Measurements from ENCODE around the gene CAMTA1. TPM values are rescaled to one million over a fixed set of nuclear protein-coding genes. Genes with fewer than 3 reads are reported as not detected.

The CAMTA1 gene
- total RNA-seq, 1 donor from 2014 or later: 99.0 TPM

- H3K36me3 Mint-ChIP-seq (ENCODE audit: insufficient read depth): no peaks in the 10 kb centered on the region
- TF ChIP-seq CTCF (IDR thresholded peaks at IDR 0.05; ENCODE audit: unreplicated experiment): no peak
- H3K4me1 Mint-ChIP-seq (ENCODE audit: low read depth): peaks cover 4% of the 10 kb centered on the region
- no peaks in the 10 kb centered on the region for H3K9me3 Mint-ChIP-seq (ENCODE audit: low read depth)
- DNase-seq (ENCODE audit: low spot score, unreplicated experiment): no peak
- H3K27me3 Mint-ChIP-seq: no peaks in the 10 kb centered on the region
- no peak overlapping the region for H3K4me3 Mint-ChIP-seq (ENCODE audit: low read depth)
- H3K27ac Mint-ChIP-seq: no peak overlapping the region
Observed at GRCh38 chr1:7767176-7767575, 981.9 kb downstream of the CAMTA1 start.

GRCh38 chr1:7768583-7768982 is 983.3 kb downstream of the CAMTA1 start:
- no peak for DNase-seq (ENCODE audit: low spot score, unreplicated experiment)
- Mint-ChIP-seq H3K4me1 (ENCODE audit: low read depth) (peaks cover 7% of the 10 kb centered on the region), H3K4me3 (ENCODE audit: low read depth) (no peak overlapping the region), H3K27ac (no peak overlapping the region), H3K27me3 (no peaks in the 10 kb centered on the region), H3K36me3 (ENCODE audit: insufficient read depth) (no peaks in the 10 kb centered on the region), H3K9me3 (ENCODE audit: low read depth) (no peaks in the 10 kb centered on the region)
- no peak for TF ChIP-seq CTCF (IDR thresholded peaks at IDR 0.05; ENCODE audit: unreplicated experiment)

GRCh38 chr1:7769673-7770412 is 984.6 kb downstream of the CAMTA1 start:
- Mint-ChIP-seq H3K4me1 (ENCODE audit: low read depth) (peaks cover 7% of the 10 kb centered on the region), H3K27ac (no peak overlapping the region), H3K9me3 (ENCODE audit: low read depth) (no peaks in the 10 kb centered on the region), H3K36me3 (ENCODE audit: insufficient read depth) (peaks cover 5% of the 10 kb centered on the region), H3K4me3 (ENCODE audit: low read depth) (peak overlapping the region; percentile 36), H3K27me3 (no peaks in the 10 kb centered on the region)
- no peak for TF ChIP-seq CTCF (IDR thresholded peaks at IDR 0.05; ENCODE audit: unreplicated experiment)
- DNase-seq (ENCODE audit: low spot score, unreplicated experiment): no peak

- Mint-ChIP-seq H3K36me3 (ENCODE audit: insufficient read depth) (peaks cover 9% of the 10 kb centered on the region), H3K4me1 (ENCODE audit: low read depth) (peaks cover 7% of the 10 kb centered on the region), H3K27me3 (no peaks in the 10 kb centered on the region), H3K4me3 (ENCODE audit: low read depth) (peak overlapping the region; percentile 82), H3K9me3 (ENCODE audit: low read depth) (no peaks in the 10 kb centered on the region), H3K27ac (peak overlapping the region; percentile 88)
- TF ChIP-seq CTCF (IDR thresholded peaks at IDR 0.05; ENCODE audit: unreplicated experiment): no peak
- no peak for DNase-seq (ENCODE audit: low spot score, unreplicated experiment)
Observed at GRCh38 chr1:7770669-7770996, 985.4 kb downstream of the CAMTA1 start.

- Mint-ChIP-seq H3K27me3 (no peaks in the 10 kb centered on the region), H3K9me3 (ENCODE audit: low read depth) (no peaks in the 10 kb centered on the region), H3K27ac (peak within 1 kb of the TSS; percentile 88), H3K36me3 (ENCODE audit: insufficient read depth) (peaks cover 9% of the 10 kb centered on the region), H3K4me1 (ENCODE audit: low read depth) (peaks cover 7% of the 10 kb centered on the region), H3K4me3 (ENCODE audit: low read depth) (peak within 1 kb of the TSS; percentile 82)
- no peak for TF ChIP-seq CTCF (IDR thresholded peaks at IDR 0.05; ENCODE audit: unreplicated experiment)
- peak; percentile 76 for DNase-seq (ENCODE audit: low spot score, unreplicated experiment)
Observed at GRCh38 chr1:7770997-7771822, 986.0 kb downstream of the CAMTA1 start, which contains the start of gene VAMP3. TSS of gene VAMP3 (plus strand) at chr1:7771296. CDS start at chr1:7771384, 88 bp downstream.

Measured in progenitor cell of endocrine pancreas (in vitro differentiated cells).